KMS-11 (cell line): Measurements from ENCODE around the gene GALNT5.
"Not testable (repeated sequence)": the region's sequence is repeated elsewhere in the genome, so short reads cannot be mapped to it uniquely, and the experiment has no call there.

Experiments used
- H2AFZ ChIP-seq: fragments of 200-600 bp; sonication (generic); 2 replicates; pipeline ENCODE4 v1.6.1; 2016; ENCODE audit warnings: antibody characterized with exemption, mixed run types, low read depth
- H3K27ac ChIP-seq: fragments of 200-600 bp; sonication (generic); 2 replicates; pipeline ENCODE4 v1.6.1; 2016; ENCODE audit warnings: mild to moderate bottlenecking, mixed run types
- H3K27me3 ChIP-seq: fragments of 200-600 bp; sonication (generic); 2 replicates; pipeline ENCODE4 v1.6.1; 2017; ENCODE audit warnings: mild to moderate bottlenecking, low read depth, mixed run types, moderate library complexity; ENCODE audit not compliant: insufficient read depth
- H3K36me3 ChIP-seq: fragments of 200-600 bp; sonication (generic); 2 replicates; pipeline ENCODE4 v1.6.1; 2017; ENCODE audit warnings: mild to moderate bottlenecking, mixed run types; ENCODE audit not compliant: insufficient read depth
- H3K4me1 ChIP-seq: fragments of 200-600 bp; sonication (generic); 2 replicates; pipeline ENCODE4 v1.6.1; 2016; ENCODE audit warnings: mild to moderate bottlenecking, low read depth, mixed run types; ENCODE audit not compliant: poor library complexity, severe bottlenecking
- H3K4me2 ChIP-seq: fragments of 200-600 bp; sonication (generic); 2 replicates; pipeline ENCODE4 v1.7.0; 2016; ENCODE audit warnings: mild to moderate bottlenecking, mixed run types
- H3K4me3 ChIP-seq: fragments of 200-600 bp; sonication (generic); IDR thresholded peaks from 2 replicates; pipeline ENCODE4 v1.6.1; 2017; ENCODE audit warnings: low read depth, low read length, mixed read lengths; ENCODE audit not compliant: insufficient read depth
- H3K79me2 ChIP-seq: fragments of 200-600 bp; sonication (generic); 2 replicates; pipeline ENCODE4 v1.6.1; 2016; ENCODE audit warnings: low read depth, mixed run types; ENCODE audit not compliant: insufficient read depth
- H3K9ac ChIP-seq: fragments of 200-600 bp; sonication (generic); 2 replicates; pipeline ENCODE4 v1.6.1; 2016; ENCODE audit warnings: mild to moderate bottlenecking, mixed run types
- H4K20me1 ChIP-seq: fragments of 200-600 bp; sonication (generic); 2 replicates; pipeline ENCODE4 v1.6.1; 2016; ENCODE audit warnings: mild to moderate bottlenecking, mixed run types; ENCODE audit not compliant: insufficient read depth
- TF ChIP-seq, protein P1 (sequence below): fragments of 200-600 bp; sonication (generic); conservative IDR thresholded peaks from 2 replicates; pipeline ENCODE4 v1.6.1; 2017; ENCODE audit warnings: low read depth, mild to moderate bottlenecking, antibody characterized with exemption, low read length, moderate library complexity, mixed read lengths

The GALNT5 gene

DNA sequence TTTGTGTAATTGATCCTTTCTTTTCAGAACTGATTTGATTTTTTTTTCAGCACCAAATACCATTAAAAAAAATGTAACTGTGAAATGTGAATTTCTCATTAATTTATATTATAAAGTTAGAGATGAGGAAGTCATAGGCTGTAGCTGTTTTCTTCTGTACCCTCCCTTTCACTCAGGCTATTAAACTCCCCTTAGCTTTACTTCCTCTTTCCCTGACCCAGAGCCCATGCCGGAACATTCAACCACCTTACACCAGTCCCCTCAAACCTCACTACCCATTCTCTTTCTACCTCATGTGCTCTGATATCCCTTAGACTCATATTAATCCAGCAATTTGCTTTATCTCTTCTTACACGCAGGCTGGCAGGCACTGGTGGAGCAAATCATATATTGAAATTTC is 12.4 kb downstream of the GALNT5 start:
- Histone ChIP-seq H3K4me3 (no peak overlapping the region), H3K9ac (no peak overlapping the region), H3K4me1 (peaks cover 32% of the 10 kb centered on the region), H3K27me3 (no peaks in the 10 kb centered on the region), H2AFZ (no peak overlapping the region), H3K79me2 (no peaks in the 10 kb centered on the region), H4K20me1 (no peaks in the 10 kb centered on the region), H3K4me2 (no peak overlapping the region), H3K27ac (no peak overlapping the region), H3K36me3 (no peaks in the 10 kb centered on the region)
- TF ChIP-seq, protein P1, sequence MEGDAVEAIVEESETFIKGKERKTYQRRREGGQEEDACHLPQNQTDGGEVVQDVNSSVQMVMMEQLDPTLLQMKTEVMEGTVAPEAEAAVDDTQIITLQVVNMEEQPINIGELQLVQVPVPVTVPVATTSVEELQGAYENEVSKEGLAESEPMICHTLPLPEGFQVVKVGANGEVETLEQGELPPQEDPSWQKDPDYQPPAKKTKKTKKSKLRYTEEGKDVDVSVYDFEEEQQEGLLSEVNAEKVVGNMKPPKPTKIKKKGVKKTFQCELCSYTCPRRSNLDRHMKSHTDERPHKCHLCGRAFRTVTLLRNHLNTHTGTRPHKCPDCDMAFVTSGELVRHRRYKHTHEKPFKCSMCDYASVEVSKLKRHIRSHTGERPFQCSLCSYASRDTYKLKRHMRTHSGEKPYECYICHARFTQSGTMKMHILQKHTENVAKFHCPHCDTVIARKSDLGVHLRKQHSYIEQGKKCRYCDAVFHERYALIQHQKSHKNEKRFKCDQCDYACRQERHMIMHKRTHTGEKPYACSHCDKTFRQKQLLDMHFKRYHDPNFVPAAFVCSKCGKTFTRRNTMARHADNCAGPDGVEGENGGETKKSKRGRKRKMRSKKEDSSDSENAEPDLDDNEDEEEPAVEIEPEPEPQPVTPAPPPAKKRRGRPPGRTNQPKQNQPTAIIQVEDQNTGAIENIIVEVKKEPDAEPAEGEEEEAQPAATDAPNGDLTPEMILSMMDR, result no peak

DNA sequence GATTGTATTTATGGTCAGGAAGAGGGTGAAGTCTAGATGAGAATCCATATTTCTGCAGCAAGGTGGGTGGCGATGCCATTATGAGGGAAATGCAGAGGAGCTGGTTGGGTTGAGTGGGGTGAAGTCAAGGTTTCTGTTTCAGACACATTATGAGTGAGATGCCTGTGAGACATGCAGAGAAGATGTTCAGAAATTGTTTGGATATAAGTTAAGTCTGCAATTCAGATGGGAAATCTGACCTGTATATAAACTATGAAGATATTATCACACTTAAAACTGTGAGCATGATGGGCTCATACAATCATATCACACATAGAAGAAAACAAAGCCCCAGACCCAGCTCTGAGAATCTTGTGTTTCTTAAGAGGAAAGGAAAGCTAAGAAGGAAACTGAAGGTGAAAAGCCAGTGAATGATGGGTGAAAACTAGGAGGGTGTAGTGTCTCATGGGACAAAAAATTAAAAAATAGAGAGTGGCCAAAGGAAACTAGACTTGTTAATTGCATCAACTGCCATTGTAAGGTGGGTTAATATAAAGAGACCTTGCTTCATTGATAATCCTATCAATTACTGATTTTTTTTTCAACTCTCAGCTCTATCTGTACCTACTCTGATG is 14.2 kb downstream of the GALNT5 start:
- no peaks in the 10 kb centered on the region for H4K20me1 ChIP-seq
- TF ChIP-seq, protein P1, result no peak
- no peak overlapping the region for H3K4me2 ChIP-seq
- H3K79me2 ChIP-seq, result no peaks in the 10 kb centered on the region
- H3K4me3 ChIP-seq, result no peak overlapping the region
- no peaks in the 10 kb centered on the region for H3K27me3 ChIP-seq
- H3K4me1 ChIP-seq, result peaks cover 27% of the 10 kb centered on the region
- no peak overlapping the region for H2AFZ ChIP-seq
- no peak overlapping the region for H3K9ac ChIP-seq
- no peaks in the 10 kb centered on the region for H3K36me3 ChIP-seq
- H3K27ac ChIP-seq, result no peak overlapping the region

DNA sequence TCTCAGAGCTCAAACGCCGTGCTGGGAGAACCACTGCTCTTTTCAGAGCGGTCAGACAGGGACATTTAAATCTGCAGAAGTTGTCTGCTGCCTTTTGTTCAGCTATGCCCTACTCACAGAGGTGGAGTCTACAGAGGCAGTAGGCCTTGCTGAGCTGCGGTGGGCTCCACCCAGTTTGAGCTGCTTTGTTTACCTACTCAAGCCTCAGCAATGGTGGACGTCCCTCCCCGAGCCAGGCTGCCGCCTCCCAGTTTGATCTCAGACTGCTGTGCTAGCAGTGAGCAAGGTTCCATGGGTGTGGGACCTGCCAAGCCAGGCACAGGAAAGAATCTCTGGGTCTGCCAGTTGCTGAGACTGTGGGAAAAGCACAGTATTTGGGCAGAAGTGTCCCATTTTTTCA is 21.8 kb downstream of the GALNT5 start:
- not testable (repeated sequence) for H4K20me1 ChIP-seq, H3K27me3 ChIP-seq, H3K4me3 ChIP-seq, H3K27ac ChIP-seq, H3K4me1 ChIP-seq, H3K4me2 ChIP-seq, H3K36me3 ChIP-seq, H2AFZ ChIP-seq, H3K9ac ChIP-seq, H3K79me2 ChIP-seq

DNA sequence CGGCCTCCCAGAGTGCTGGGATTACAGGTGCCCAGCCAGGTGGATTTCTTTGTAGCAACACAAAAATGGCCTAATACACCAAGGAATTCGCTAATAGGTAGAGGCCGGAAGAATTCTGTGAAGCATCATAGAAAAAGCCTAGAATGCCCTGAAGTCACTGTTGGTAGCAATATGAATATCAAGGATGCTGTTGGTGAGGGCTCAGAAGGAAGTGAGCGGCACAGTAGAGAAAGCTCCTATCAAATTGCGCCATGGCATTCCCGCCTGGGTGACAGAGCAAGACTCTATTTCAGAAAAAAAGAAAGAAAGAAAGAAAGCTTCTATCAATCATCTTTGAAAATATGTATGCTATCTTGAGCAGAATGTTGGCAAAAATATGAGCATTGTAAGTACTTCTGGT is 23.8 kb downstream of the GALNT5 start:
- H3K4me2 ChIP-seq, result no peak overlapping the region
- H3K27me3 ChIP-seq, result no peaks in the 10 kb centered on the region
- H3K79me2 ChIP-seq, result no peaks in the 10 kb centered on the region
- no peaks in the 10 kb centered on the region for H4K20me1 ChIP-seq
- no peak overlapping the region for H3K9ac ChIP-seq
- TF ChIP-seq, protein P1, result no peak
- H2AFZ ChIP-seq, result no peak overlapping the region
- H3K4me3 ChIP-seq, result no peak overlapping the region
- H3K36me3 ChIP-seq, result no peaks in the 10 kb centered on the region
- H3K27ac ChIP-seq, result no peak overlapping the region
- H3K4me1 ChIP-seq, result no peaks in the 10 kb centered on the region

DNA sequence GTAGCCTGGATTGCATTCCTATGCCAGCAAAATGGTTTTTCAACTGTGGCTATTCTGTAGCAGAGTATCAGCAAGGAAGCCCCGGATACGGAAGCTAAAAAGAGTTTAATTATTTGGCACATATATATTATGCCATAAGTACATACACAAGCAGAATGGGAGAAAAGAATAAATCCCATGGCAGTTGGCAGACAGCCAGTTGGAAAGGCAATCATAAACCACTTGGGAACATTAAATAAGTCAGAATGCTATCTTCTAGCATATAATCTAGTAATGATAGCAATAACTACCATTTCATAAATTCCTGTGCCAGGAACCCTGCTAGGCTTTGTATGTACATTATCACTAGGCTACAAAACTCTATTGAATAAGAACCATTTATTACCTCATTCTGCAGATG is 26.0 kb downstream of the GALNT5 start:
- no peak overlapping the region for H3K4me3 ChIP-seq
- no peaks in the 10 kb centered on the region for H3K27me3 ChIP-seq
- no peak overlapping the region for H3K4me2 ChIP-seq
- no peaks in the 10 kb centered on the region for H3K4me1 ChIP-seq
- H4K20me1 ChIP-seq, result no peaks in the 10 kb centered on the region
- TF ChIP-seq, protein P1, result no peak
- no peaks in the 10 kb centered on the region for H3K79me2 ChIP-seq
- no peak overlapping the region for H3K27ac ChIP-seq
- H3K9ac ChIP-seq, result no peak overlapping the region
- H2AFZ ChIP-seq, result no peak overlapping the region
- H3K36me3 ChIP-seq, result no peaks in the 10 kb centered on the region
